Stimulated activated CD4-positive, alpha-beta T cell treated with anti-CD3 and anti-CD28 coated beads, Interleukin-1b, Interleukin-23, amount 100 ng/mL, for 48 hours (primary cell): ENCODE measurements around the gene KRTAP5-5.
"Not testable (repeated sequence)": the region's sequence is repeated elsewhere in the genome, so short reads cannot be mapped to it uniquely, and the experiment has no call there.

ENCODE experiments used
- DNase-seq: peaks from one replicate; pipeline ENCODE4 v3.0.0-alpha.2; 2020

Gene KRTAP5-5

DNA sequence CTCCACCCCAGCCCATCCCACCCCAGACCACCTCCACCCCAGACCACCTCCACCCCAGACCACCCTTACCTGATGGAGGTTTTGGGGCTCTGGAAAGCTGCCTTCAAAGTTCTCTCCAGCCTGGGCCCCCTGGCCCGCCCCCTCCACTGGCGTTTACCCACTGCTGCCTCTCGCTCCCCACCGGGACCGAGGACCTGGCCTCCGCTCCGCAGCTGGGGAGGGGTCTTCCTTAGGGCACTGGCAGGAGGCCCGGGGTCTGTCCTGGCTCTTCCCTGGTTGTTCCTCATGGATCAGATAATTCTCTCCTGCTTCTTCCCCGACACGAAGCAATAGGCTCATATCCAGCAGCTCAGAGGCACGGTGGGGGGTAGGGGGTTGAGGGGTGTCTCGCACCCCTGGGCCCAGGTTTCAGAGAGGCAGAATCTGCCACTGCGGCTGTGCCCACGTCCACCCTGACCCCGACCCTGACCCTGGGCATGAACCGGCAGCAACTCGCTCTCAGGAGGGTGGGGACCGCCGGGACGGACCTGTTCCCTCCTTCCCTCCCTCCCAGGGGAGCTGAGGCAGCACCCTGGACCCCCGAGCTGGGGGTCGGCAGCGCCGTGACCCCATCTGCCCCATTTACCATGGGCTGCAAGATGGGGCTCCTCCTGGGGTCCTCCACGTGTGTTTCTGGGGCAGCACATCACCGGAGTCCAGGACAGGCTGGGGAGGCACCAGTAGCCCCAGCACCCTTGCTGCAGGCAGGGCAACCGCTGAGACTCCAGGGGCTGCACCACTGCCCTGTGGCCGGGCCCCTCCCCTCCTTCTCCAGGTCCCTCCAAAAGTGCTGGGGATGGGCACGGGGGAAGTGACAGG is 12.9 kb downstream of the KRTAP5-5 start:
- no peak for DNase-seq

GRCh38 chr11:1643146-1643690 is 13.6 kb downstream of the KRTAP5-5 start:
- DNase-seq, result no peak

DNA sequence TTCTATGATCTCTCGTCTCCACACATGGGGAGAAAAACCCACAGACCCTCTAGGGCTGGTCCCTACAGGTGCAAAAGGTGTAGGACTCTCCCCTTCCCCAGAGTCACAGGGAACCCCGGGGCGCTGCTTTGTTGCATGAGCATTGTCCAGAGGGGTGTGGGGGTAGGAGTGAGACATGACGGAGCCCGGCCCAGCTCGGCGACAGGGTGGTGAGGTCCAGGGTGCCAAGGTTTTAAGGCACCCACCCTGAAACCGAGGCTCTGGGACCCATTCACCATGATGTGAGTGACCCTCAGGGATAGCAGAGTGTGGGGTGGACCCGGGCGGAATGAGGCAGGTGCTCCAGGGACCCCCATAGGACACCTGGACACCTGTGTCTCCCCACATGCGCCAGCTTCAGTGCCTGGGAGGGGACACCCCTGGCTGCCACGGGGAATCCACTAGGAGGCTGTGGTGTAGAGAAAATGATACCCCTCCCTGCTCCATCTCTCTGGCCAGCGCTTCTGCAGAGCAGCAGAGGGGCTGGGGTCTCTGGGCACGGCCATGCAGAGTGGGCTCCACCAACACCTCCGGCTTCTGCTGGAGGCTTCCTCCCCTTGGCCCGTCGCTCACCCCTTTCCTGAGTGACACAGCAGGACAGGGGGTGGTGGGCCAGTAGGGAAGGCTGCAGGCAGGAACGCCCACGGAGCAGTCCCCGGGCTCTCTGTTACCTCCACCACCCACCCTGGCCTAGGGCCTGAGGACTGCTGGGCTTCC is 15.2 kb downstream of the KRTAP5-5 start:
- DNase-seq, result no peak

- no peak for DNase-seq
Measured at GRCh38 chr11:1645357-1645821, 15.8 kb downstream of the KRTAP5-5 start.

DNA sequence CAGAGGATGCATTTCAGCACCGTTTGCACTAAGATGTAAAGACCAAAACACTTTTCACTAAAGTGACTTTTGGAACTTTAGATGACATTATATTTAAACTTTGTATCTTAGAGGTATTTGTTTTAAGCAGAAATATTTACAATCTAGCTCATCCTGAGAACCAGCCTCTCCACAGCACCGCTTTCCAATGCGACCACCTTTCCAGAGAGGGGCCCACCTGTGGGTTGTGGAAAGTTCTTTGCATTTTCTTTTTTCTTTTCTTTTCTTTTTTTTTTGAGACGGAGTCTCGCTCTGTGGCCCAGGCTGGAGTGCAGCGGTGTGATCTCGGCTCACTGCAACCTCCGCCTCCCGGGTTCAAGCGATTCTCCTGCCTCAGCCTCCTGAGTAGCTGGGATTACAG is 17.0 kb downstream of the KRTAP5-5 start:
- DNase-seq, result not testable (repeated sequence)

GRCh38 chr11:1647901-1648652 is 18.5 kb downstream of the KRTAP5-5 start:
- DNase-seq, result no peak

- no peak for DNase-seq
Measured at GRCh38 chr11:1648653-1649420, 19.3 kb downstream of the KRTAP5-5 start.

DNA sequence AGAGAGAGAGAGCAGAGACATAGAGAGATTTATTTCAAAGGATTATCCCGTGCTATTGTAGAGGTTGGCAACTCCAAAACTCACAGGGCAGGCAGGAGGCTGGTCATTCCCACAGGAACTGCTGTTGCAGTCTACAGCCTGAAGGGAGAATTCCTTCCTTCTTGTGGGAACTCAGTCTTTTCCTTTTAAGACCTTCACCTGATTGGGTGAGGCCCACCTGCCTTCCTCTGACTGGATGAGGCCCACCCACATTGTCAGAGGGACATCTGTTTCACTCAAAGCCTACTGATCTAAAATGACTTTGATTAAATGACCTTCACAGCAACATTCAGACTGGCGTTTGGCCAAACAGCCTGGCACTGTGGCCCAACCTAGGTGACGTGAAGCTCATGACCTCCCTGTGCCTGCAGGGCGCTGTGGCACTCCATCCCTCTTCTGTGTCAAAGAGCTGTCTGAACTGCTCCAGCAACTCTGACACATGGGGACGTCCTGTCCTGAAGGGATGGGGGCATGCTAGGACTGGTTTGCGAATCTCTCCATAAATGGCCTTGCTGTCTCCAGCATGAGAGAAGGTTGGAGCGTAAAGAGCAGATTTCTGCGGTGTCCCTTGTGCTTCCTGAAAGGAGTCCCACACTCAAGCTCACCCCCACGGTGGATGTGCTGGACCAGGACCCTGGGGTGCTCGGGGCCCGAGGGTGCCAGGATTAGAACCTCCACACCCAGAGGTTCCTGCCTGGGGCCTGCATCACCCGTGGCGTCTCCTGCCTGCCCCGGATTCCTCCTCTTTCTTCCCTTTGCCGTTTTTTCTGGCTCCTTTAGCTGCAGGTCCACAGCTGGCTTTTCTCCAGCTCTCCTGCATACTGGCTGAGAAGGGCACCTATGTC is 20.7 kb downstream of the KRTAP5-5 start:
- no peak for DNase-seq

DNA sequence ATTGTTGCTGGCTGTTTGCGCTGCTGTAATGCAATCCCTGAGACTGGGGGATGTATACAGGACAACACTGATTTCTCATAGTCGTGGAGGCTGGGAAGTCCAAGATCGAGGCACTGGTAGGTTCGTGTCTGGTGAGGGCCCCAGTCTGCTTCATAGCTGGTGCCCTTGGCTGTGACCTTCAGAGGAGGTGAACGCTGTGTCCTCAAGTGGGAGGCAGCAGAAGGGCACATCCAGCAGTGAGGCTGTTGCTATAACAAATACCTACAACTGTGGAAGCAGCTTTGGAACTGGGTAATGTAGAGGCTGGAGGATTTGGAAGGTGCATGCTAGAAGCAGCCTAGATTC is 21.3 kb downstream of the KRTAP5-5 start:
- no peak for DNase-seq

DNA sequence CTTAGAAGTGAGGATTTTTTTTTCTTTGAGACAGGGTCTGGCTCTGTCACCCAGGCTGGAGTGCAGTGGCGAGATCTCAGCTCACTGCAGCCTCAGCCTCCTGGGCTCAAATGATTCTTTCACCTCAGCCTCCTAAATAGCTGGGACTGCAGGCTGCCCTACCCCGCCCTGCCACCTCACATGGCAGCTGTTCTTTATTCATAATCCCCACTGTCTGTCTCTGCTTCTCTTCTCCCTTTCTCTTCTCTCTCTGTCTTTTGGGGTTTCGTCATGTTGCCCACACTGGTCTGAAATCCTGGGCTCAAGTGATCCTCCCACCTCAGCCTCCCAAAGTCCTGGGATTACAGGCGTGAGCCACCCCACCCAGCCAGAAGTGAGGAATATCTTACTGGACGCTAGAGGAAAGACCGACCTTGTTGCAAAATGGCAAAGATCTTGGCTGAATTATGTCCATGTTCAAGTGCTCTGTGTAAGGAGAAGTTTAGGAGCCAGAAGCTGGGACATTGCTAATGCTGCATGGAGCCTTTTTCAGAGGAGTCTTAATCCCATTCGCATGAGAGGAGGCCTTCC is 21.9 kb downstream of the KRTAP5-5 start:
- DNase-seq, result no peak

DNA sequence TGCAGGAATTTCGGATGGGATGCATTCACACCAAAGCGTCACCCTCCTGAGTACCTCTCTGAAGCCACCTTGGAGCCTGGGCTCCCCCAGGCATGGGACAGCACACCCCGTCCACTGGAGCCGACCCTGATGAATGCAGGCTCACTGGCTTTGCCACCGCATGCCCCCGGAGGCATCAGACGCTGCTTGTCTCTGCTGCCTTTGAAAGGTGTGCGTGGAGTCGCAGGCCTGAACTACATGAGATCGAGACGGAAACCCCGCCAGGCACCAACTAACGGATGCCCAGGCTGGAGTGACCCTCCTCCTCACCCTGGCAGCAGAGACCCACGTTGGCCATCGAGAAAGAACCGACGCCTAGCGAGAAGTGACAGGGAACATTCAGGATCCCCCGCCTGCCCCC is 22.5 kb downstream of the KRTAP5-5 start:
- DNase-seq, result no peak

DNA sequence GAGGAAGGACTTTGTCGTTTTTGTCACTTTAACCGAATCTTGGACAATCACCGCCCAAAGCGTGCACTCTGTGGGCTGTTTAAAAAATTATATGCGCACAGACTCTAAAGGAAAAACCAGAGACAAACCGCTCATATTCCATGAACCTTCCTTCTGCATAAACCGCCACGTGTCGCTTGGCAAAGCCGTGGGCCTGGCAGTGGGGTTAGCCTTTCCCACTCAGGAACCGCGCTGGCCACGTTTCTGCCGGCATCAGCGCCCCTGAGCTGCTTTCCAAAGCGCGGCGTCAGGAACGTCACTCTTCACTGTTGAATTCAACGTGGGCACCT is 22.8 kb downstream of the KRTAP5-5 start:
- DNase-seq, result no peak

DNA sequence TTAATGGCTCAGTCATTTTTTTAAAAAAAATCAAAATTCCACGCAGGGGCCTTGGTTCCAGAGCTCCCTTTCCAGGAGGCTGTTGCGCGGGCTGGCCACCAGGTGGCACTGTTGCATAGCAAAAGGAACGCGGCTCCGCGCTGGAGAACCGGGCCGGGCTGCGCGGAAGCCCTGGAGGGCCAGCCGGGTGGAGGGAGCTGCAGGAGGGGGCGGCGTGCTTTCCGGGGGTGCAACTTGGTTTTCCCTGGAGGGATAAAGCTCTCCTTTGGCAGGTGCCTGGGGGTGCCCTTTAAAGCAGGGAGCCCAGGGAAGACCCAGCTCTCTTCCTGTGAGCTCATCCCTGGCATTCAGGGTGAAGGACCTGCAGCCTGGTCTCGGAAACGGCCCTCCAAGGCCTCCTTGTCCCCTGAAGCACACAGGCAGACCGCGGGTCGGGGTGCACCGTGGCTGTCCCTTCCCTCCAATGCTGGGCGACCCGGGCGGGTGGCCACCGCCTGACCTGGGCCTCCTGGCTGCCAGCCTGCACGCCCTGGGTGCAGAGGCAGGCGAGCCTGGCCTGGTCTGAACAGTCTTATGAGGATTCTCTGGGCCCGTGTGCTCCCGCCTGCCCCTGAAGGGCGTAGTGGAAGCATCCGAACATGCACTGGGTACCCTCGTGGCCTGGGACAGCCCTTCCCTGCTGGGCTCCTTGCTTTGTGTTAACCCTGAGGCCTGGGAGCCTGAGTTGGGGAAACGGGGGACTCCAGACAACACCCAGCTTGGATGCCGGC is 23.4 kb downstream of the KRTAP5-5 start:
- peak; percentile 71 for DNase-seq

- DNase-seq, result no peak
Measured at GRCh38 chr11:1653541-1654387, 24.2 kb downstream of the KRTAP5-5 start.

DNA sequence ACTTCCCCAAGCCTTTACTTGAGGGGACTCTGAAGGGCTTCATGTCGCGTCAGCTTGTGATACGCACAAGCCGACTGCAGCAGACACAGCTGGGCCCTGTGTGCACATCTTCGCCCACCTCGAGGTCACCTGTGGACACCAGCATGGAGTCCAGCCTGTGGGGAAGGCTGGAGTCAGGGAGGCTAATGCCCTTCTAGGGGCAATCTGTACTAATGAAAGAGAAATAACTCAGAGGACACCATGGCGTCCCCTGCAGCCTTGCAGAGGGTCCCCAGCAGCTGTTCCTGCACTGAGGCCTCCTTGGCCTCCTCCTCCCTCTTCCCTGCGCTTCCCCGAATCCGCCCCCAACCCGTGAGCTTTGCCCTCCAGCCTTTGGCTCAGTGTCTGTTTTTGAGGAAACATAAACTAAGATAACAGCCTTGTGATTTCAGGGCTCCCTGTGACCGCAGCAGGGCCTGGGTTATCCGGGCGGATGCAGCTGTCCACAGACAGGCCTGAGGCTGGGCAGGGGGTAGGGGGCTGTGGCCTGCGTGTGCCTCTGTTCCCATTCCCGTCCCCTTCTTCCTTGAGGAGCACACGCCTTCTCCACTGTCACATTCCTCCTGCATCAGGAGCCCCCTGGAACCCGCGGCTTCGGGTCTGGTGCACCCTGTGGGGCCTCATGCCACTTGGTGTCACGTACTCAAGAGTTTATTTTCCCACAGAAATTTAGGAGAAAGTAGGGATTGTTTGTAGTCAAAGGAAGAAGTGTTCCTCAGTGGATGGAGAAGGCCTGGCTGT is 25.0 kb downstream of the KRTAP5-5 start:
- no peak for DNase-seq

- no peak for DNase-seq
Measured at GRCh38 chr11:1655168-1656060, 25.8 kb downstream of the KRTAP5-5 start.

GRCh38 chr11:1656061-1656441 is 26.5 kb downstream of the KRTAP5-5 start:
- DNase-seq, result no peak
